HAP-1 (cell line): ENCODE measurements around the gene RAPH1.
A peak's percentile ranks its signal among the peaks of the same experiment; 100 is the strongest.
"Not testable (repeated sequence)": the region's sequence is repeated elsewhere in the genome, so short reads cannot be mapped to it uniquely, and the experiment has no call there.

Experiments
- DNase-seq, 2 experiments: peaks; one replicate each; pipeline ENCODE4 v3.0.0-alpha.2; 2016 to 2020; ENCODE audit warnings: low spot score in 2 of 2
- H3K27me3 ChIP-seq: fragments of 250-450 bp; sonication (Bioruptor Pico); 2 replicates; pipeline ENCODE4 v1.5.1; 2020; ENCODE audit warnings: low read depth, mild to moderate bottlenecking, moderate library complexity
- H3K36me3 ChIP-seq: fragments of 250-450 bp; sonication (Bioruptor Pico); replicated peaks from 2 replicates; pipeline ENCODE4 v1.5.1; 2020; ENCODE audit warnings: mild to moderate bottlenecking
- H3K4me1 ChIP-seq: fragments of 250-450 bp; sonication (Bioruptor Pico); 2 replicates; pipeline ENCODE4 v1.5.1; 2020; ENCODE audit warnings: mild to moderate bottlenecking
- H3K4me3 ChIP-seq: fragments of 250-450 bp; sonication (Bioruptor Pico); 2 replicates; pipeline ENCODE4 v1.5.1; 2020; ENCODE audit warnings: mild to moderate bottlenecking, moderate library complexity
- H3K9me3 ChIP-seq: fragments of 250-450 bp; sonication (Bioruptor Pico); 2 replicates; pipeline ENCODE4 v1.5.1; 2020; ENCODE audit warnings: mild to moderate bottlenecking, moderate library complexity
- in situ Hi-C: fragments of 300-500 bp; cut with MboI; formaldehyde crosslinking; loops from 3 replicates; pipeline ENCODE4 v1.14.3; 2020; ENCODE audit warnings: low sequenced_read_pairs, inconsistent platforms, mixed read lengths

The RAPH1 gene

DNA sequence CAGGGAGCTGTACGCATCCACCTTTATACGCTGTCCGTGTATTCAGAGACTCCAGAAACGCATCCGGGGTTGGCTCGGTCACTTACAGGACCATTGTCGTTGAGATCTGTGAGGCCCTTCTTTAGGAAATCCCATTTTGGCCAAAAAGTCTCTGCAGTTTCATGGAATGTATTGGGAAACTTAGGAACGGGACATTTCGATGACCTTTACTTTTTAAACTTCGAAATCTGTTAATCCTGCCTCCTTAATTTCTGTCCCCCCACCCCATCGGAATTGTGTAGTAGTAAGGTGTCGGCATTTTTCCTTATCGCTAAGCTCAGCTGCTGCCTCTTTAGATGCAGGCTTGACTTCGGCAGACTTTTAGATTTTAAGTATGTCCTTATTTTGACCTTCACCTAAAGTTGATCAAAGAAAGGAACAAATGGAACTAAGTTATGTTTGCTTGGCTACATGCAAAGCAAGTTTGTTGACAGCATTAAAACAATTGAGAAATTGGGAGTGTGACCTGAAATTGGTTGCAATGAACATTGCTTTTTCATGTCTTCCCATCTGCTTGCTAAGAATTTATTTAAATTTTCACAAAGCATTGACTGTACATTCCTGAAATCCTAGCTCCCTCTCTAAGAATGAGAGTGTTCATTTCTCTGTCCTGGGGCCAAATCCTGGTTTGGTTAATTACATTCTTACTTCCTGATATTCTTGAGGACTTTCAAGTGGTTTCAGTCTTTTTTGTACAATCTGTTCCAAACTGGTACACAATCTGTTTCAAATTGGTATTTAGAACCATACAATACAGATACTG lies 884 bp upstream of the RAPH1 start:
- Histone ChIP-seq H3K36me3 (no peaks in the 10 kb centered on the region), H3K9me3 (no peaks in the 10 kb centered on the region), H3K4me3 (peak overlapping the region; percentile 56), H3K4me1 (peaks cover 25% of the 10 kb centered on the region), H3K27me3 (no peaks in the 10 kb centered on the region)
- in situ Hi-C loops = no loop called here
- no peak for DNase-seq

- Histone ChIP-seq H3K9me3 (no peaks in the 10 kb centered on the region), H3K4me1 (peaks cover 25% of the 10 kb centered on the region), H3K4me3 (peak overlapping the region; percentile 76), H3K36me3 (no peaks in the 10 kb centered on the region), H3K27me3 (no peaks in the 10 kb centered on the region)
- in situ Hi-C loops = no loop called here
- DNase-seq = peak in 1 of 2 experiments; percentile 18
Observed at GRCh38 chr2:203534621-203535077, 452 bp downstream of the RAPH1 start.

- peak; percentile 12 to 25 for DNase-seq
- H3K36me3 ChIP-seq = no peaks in the 10 kb centered on the region
- peaks cover 25% of the 10 kb centered on the region for H3K4me1 ChIP-seq
- H3K27me3 ChIP-seq = no peaks in the 10 kb centered on the region
- H3K4me3 ChIP-seq = peak overlapping the region; percentile 76
- in situ Hi-C loops = no loop called here
- no peaks in the 10 kb centered on the region for H3K9me3 ChIP-seq
Observed at GRCh38 chr2:203533676-203534591, 1.2 kb downstream of the RAPH1 start.

DNA sequence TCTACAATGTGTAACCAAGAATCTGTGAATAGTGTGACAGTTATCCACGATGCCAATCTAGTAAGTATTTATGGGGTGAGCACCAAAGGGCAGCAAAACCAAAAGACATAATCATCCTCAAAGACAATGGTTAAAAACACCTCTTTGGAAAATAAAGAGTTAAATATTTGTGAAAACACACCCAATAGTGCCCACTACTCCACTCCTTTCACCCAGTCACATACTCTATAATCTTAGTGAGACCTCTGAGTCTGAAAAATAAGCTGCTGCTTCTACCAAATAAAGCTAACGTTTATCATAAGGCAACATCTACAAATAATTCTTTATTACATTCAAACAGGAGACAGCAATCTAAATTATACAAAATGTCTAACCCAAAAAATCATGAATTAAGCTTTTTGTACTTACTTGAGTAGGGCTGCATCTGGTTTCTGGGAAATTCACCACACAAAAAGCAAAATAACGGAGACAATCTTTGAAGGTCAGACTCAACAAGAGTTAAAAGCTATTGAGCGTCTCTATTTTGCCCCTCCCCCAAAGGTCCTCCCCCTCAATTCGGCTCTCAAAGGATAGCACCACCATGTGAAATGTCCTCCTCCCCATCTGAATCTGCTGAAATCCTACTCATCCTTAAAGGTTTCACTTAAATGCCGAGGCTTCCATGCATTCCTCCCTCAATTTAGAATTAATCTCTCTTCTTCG lies 2.0 kb downstream of the RAPH1 start:
- in situ Hi-C loops = no loop called here
- no peaks in the 10 kb centered on the region for H3K9me3 ChIP-seq
- H3K4me1 ChIP-seq = peaks cover 25% of the 10 kb centered on the region
- no peaks in the 10 kb centered on the region for H3K27me3 ChIP-seq
- DNase-seq = peak; percentile 18 to 42
- no peaks in the 10 kb centered on the region for H3K36me3 ChIP-seq
- H3K4me3 ChIP-seq = peak overlapping the region; percentile 76

DNA sequence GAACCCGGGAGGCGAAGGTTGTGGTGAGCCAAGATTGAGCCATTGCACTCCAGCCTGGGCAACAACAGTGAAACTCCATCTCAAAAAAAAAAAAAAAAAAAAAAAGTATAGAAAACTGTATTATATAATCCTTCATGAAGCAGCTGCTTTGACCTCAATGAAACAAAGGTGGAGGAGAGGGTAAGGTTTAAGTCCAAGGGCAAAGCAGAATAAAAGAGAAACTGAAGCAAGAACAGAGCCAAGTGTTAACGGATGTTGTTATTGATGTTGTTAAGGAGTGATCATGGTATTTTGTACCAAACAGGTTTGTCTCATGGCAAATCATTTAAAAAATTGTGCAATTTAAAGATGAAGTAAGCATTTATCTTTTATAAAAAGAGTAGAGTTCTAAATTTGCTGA lies 7.4 kb downstream of the RAPH1 start:
- in situ Hi-C loops = no loop called here
- Histone ChIP-seq H3K36me3 (no peaks in the 10 kb centered on the region), H3K4me3 (no peak overlapping the region), H3K4me1 (peaks cover 13% of the 10 kb centered on the region), H3K27me3 (no peaks in the 10 kb centered on the region), H3K9me3 (no peaks in the 10 kb centered on the region)
- DNase-seq = no peak

- H3K4me1 ChIP-seq, H3K27me3 ChIP-seq, H3K9me3 ChIP-seq, H3K4me3 ChIP-seq, H3K36me3 ChIP-seq, in situ Hi-C loops, DNase-seq: not testable (repeated sequence)
Observed at GRCh38 chr2:203513268-203513667, 21.8 kb downstream of the RAPH1 start.

DNA sequence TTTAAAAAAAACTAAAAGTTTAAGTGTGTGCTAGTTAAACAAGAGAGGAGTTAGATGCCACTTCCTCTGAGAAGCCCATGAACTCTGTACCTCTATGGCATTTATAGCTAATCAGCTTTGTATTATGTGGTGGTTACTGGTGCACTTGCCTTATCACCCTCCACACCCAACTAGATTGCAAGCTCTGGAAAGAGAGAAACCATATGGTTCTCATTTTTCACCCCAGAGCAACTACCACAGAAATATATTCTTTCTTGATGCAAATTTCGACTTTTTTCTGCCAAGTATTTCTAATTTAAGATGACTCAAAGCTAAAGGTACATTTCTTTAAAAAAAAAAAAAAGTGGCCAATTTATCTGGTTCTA lies 24.2 kb downstream of the RAPH1 start:
- Histone ChIP-seq H3K27me3 (no peaks in the 10 kb centered on the region), H3K4me3 (no peak overlapping the region), H3K4me1 (no peaks in the 10 kb centered on the region; the same call in 1 of the 2 replicates), H3K9me3 (no peaks in the 10 kb centered on the region), H3K36me3 (no peaks in the 10 kb centered on the region; the same call in 1 of the 2 replicates)
- in situ Hi-C loops = no loop called here
- no peak for DNase-seq

GRCh38 chr2:203510256-203510940 lies 24.7 kb downstream of the RAPH1 start:
- H3K36me3 ChIP-seq = no peaks in the 10 kb centered on the region; the same call in 1 of the 2 replicates
- H3K4me1 ChIP-seq = no peaks in the 10 kb centered on the region; the same call in 1 of the 2 replicates
- no peak for DNase-seq
- in situ Hi-C loops = no loop called here
- no peaks in the 10 kb centered on the region for H3K27me3 ChIP-seq
- H3K9me3 ChIP-seq = no peaks in the 10 kb centered on the region; the same call in 1 of the 2 replicates
- H3K4me3 ChIP-seq = no peak overlapping the region

DNA sequence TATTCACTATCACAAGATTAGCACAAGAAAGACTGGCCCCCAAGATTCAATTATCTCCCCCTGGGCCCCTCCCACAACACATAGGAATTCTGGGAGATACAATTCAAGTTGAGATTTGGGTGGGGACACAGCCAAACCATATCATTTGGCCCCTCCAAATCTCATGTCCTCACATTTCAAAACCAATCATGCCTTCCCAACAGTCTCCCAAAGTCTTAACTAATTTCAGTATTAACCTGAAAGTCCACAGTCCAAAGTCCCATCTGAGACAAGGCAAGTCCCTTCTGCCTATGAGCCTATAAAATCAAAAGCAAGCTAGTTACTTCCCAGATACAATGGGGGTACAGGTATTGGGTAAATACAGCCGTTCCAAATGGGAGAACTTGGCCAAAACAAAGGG lies 31.6 kb downstream of the RAPH1 start:
- H3K4me1 ChIP-seq, H3K36me3 ChIP-seq, DNase-seq, H3K9me3 ChIP-seq, H3K4me3 ChIP-seq, H3K27me3 ChIP-seq, in situ Hi-C loops: not testable (repeated sequence)

DNA sequence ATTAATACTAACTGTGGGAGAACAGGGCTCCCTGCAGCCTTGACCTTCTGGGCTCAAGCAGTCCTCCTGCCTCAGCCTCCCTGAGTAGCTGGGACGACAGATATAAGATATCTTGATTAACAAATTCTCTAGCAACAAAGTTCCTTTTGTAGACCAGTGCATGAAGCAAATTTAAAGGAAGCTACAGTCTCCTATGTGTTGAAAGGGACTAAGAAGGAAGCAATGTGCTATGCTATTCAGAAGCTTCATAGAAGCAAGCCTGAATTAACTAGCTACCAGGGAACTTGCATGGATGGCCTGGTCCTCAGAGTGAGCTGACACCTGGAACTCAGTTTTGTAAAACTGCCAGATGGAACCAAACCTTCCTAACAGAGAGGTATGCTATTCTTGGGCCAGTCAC lies 33.2 kb downstream of the RAPH1 start:
- Histone ChIP-seq H3K36me3 (no peaks in the 10 kb centered on the region), H3K4me1 (no peaks in the 10 kb centered on the region), H3K9me3 (peaks cover 2% of the 10 kb centered on the region; the same call in 1 of the 2 replicates), H3K4me3 (no peak overlapping the region), H3K27me3 (no peaks in the 10 kb centered on the region)
- no peak for DNase-seq
- in situ Hi-C loops = no loop called here

GRCh38 chr2:203500951-203501350 lies 34.1 kb downstream of the RAPH1 start:
- Histone ChIP-seq H3K4me3 (no peak overlapping the region), H3K36me3 (no peaks in the 10 kb centered on the region), H3K4me1 (no peaks in the 10 kb centered on the region), H3K27me3 (no peaks in the 10 kb centered on the region), H3K9me3 (peaks cover 2% of the 10 kb centered on the region; the same call in 1 of the 2 replicates)
- in situ Hi-C loops = no loop called here
- no peak for DNase-seq

DNA sequence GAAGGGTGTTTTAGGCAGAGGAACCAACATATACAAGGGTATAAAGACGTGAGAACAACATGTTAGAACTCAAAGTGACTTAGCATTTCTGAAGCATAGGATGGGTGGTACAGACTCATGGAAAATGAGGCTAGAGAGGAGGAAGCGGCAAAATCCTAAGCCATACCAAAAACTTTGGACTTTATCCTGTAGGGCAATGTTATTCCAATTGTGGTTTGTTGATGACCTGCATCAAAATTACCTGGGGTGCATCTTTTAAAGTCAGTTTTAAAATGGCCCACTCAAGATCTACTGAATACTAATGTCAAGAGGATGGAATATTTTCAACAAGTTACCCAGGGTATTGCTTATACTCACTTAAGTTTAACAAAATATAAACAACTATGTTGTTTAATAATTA lies 34.8 kb downstream of the RAPH1 start:
- no peak for DNase-seq
- no peaks in the 10 kb centered on the region for H3K4me1 ChIP-seq
- no peaks in the 10 kb centered on the region for H3K27me3 ChIP-seq
- in situ Hi-C loops = no loop called here
- H3K36me3 ChIP-seq = no peaks in the 10 kb centered on the region
- H3K4me3 ChIP-seq = no peak overlapping the region
- H3K9me3 ChIP-seq = peaks cover 2% of the 10 kb centered on the region; the same call in 1 of the 2 replicates

GRCh38 chr2:203498161-203498560 lies 36.9 kb downstream of the RAPH1 start:
- Histone ChIP-seq H3K9me3 (no peaks in the 10 kb centered on the region), H3K4me3 (no peak overlapping the region), H3K36me3 (no peaks in the 10 kb centered on the region), H3K27me3 (no peaks in the 10 kb centered on the region), H3K4me1 (no peaks in the 10 kb centered on the region)
- no peak for DNase-seq
- in situ Hi-C loops = no loop called here
